Esophagus mucosa (tissue), 1 donor: ENCODE data around the gene FAM184B. TPM values are rescaled to one million over a fixed set of nuclear protein-coding genes. Genes with fewer than 3 reads are reported as not detected.

Source experiments
- ATAC-seq: fragments of 200-7000 bp; cut with Tn5 transposase; one replicate; pipeline ENCODE4 v1.9.1; 2020
- total RNA-seq: library from RNA; stranded (reverse); gene quantifications from one replicate; pipeline ENCODE4 v1.2.4, GENCODE V29; 2023
- donor health status: DM: yes; HTN: yes; CAD: no.

FAM184B gene
- total RNA-seq, result 0.16 TPM

GRCh38 chr4:17781300-17782287 is at the start of gene FAM184B:
FAM184B (minus strand) TSS chr4:17781621; CDS start chr4:17781299, 322 bp downstream.
- ATAC-seq, result peak; percentile 42

DNA sequence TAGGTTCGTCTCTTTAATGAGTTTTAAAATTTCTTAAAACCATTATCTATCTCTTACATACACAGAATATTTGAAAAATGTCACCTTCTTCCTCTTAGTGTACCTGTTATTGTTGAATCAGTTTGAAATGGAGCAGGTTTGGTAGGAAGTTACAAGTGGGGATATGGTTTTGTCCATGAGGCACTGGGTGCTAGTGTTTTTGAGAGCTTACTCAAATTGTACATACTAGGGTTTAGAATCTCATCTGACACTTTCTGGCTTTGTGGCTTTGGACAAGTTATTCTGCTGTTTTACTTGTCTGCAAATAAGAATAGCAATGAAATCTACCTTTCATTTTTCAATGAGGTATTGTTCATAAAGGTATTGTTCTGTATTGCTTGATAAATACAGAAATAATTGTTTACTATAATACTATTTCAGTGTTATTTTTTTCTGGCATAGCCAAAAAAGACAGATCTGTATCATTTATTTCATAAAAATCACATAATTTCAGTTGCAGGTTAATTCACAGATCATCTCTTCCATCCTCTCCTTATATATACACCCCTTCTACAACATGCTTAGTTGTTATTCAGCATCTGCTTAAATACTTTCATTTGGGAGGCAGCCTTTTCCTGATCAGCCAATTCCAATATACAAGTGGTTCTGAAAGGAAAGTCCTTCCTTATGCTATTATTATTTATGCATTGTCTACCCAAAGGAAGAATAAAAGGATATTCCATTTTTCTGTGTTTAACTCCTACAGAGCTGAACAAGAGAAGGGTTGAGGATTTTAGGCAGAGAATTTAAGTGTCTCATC is 42.6 kb upstream of the FAM184B start:
- no peak for ATAC-seq

- peak; percentile 69 for ATAC-seq
These were observed 35.6 kb upstream of the FAM184B start for GRCh38 chr4:17817027-17817426.

- ATAC-seq, result no peak
These were observed 34.7 kb upstream of the FAM184B start for GRCh38 chr4:17816142-17816541.

GRCh38 chr4:17814140-17814539 is 32.7 kb upstream of the FAM184B start:
- ATAC-seq, result no peak

DNA sequence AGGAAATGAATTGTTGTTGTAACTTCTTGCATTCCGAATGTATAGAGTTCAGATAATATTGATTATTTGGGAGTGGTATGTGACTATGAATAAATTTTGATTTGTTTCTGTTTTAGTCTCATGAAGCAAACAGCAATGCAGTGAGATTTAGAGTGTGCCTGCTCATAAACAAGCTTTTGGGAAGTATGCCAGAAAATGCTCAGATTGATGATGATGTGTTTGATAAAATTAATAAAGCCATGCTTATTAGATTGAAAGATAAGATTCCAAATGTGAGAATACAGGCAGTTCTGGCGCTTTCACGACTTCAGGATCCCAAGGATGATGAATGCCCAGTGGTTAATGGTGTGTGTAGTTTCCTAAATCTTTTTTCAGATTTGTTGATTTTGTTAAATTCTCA is 31.4 kb upstream of the FAM184B start:
- no peak for ATAC-seq

GRCh38 chr4:17812125-17812524 is 30.7 kb upstream of the FAM184B start:
- ATAC-seq, result no peak

GRCh38 chr4:17811078-17811603 is 29.7 kb upstream of the FAM184B start:
- peak; percentile 52 for ATAC-seq

- peak; percentile 100 for ATAC-seq
These were observed 29.0 kb upstream of the FAM184B start, which contains the start of the genes DCAF16 and NCAPG for GRCh38 chr4:17810260-17811077. DCAF16 (minus strand) TSS chr4:17810757; CDS start chr4:17804141, 6,616 bp downstream. NCAPG (plus strand) TSS chr4:17810979; CDS start chr4:17811078, 99 bp downstream.

- ATAC-seq, result no peak
These were observed 28.2 kb upstream of the FAM184B start for GRCh38 chr4:17809667-17810066.

DNA sequence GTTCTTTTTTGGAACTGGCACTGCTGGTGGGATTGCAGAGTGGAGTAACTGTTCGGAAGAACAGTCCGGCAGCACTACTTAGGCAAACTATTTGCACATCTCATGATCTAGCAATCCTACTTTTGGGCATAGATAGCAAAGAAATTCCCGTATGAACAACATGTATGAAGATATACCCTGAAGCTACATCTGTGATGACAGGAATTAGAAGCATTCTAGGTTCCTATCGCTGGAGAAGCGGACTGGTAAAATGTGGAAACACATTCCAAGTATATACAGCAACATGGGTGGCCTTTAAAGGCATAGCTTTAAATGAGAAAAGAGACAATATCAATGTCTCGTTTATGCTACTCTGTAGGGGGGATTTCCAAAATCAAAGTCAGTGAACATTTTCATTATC is 26.0 kb upstream of the FAM184B start:
- ATAC-seq, result no peak

DNA sequence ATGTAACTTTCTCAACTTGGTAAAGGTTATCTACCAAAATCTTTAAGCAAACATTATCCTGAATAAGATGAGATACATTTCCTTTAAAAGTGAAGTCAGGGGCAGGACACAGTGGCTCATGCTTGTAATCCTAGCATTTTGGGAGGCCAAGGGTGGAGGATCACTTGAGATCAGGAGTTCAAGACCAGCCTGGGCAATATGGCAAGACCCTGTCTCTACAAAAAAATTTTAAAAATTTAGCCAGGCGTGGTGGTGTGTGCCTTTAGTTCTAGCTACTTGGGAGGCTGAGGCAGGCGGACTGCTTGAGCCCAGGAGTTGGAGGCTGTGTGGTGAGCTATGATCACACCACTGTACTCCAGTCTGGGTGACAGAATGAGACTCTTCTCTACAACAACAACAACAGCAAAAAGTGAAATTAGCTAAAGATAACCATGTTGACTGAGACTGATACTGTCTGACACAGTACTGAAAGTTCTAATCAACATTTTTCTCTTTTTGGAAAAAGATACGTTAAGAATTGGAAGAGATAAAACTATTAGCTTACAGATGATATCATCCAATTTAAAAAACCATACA is 24.2 kb upstream of the FAM184B start:
- no peak for ATAC-seq

- ATAC-seq, result no peak
These were observed 16.4 kb upstream of the FAM184B start for GRCh38 chr4:17797808-17798207.

DNA sequence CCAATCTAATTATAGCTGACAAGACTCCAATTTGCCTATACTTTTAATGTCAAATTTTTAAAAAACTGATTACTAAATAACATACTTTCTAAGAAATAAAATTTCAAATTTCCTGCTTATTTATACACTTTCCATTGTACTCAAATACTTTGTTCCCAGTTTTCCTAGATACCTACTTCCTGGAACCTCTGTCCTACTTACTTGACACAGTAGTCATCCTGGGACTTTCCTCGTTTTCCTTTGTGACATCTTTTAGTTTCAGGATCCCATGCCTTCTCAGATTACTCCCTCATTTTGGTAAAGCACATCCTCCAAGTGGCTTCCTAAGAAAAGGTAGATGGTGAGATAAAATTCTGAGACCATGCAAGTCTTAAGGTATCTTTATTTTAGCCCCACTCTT is 13.3 kb upstream of the FAM184B start:
- ATAC-seq, result no peak

DNA sequence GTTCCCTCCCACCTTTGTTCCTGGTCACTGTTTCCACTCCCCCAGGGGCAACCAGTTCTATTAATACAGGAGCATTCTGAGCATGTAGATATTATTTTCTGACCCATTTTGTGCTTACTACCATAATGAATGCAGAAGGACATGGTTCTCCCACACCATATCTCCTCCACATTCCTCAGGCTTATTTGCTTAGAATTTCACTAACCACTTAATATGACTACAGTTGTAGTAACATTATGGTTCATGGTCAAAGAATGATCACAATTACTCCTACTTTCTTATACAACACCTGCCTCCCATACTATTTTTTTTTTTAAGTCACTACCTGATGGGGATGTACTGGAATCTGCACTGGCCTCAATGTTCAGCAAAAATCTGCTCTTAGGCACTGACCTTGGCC is 7.5 kb upstream of the FAM184B start:
- ATAC-seq, result no peak

GRCh38 chr4:17787315-17787714 is 5.9 kb upstream of the FAM184B start:
- no peak for ATAC-seq

DNA sequence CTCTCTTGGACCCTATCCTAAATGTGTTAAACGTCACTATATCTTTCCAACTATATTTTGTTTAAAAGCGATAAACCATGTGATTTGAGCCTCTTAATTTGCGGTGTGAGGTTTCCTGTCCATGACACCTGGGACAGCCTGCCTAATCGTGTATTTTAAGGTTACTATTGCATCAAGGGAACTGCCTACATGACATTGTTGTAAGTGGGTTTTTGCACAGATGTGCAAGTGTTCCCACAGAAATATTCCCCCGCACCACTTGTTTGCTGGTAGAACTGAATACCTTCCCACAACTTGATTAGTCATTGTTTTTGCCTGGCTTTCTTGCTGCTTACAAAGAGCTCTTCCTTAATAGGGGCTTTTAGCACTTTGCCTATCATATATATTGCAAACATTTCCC is 5.1 kb upstream of the FAM184B start:
- no peak for ATAC-seq

DNA sequence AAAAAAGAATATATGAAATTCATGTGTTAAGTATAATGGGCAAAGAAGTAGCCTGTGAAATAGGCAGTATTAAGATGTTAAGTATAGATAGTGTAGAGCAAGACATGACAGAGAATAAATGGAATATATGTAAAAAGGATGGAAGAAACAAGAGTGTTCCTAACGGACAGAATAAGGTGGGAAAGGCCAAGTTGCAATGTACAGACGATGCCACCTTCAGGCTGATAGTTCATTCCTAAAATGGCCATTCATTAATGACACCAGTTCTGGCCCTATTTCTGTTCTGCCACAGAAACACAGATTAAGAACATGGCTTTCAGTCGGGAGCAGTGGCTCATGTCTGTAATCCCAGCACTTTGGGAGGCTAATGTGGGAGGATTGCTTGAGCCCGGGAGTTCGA is 4.4 kb upstream of the FAM184B start:
- no peak for ATAC-seq

DNA sequence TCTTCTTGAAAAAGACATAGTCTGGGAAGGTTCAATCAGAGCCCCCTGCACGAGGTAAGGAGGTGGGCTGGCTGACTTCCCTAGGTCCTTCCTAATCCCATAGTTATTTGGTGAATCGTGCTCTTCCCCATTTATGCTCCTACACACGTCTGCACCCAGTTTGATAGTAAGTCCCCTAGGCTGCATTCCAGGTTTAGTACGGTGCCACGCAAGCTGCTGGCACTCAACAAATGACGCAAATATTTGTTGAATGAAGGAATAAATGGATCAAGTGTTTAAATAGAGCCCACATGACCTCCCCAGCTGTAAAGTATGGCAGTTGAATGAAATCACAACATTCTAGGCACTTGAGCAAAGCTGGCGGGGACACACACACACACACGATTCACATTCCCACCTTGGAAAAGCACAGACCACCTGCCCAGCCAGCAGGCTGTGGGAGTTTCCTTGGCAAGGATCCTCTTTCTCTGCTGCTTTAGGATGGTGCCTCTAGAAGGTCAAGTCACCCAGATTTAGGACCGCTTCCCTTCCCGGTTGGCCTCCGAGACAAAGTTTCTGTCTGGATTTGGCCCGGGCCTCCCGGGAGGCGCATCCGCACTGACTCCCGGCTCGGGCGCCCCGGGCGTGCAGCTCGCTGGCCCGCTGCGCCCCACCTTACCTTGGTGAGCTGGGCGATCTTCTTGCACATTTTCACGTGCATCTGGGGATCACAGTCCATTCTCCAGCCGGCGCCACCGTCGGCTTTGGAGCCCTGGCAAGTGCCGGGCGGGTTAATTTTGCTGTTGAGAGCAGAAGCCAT is 721 bp downstream of the FAM184B start:
- ATAC-seq, result peak; percentile 48

DNA sequence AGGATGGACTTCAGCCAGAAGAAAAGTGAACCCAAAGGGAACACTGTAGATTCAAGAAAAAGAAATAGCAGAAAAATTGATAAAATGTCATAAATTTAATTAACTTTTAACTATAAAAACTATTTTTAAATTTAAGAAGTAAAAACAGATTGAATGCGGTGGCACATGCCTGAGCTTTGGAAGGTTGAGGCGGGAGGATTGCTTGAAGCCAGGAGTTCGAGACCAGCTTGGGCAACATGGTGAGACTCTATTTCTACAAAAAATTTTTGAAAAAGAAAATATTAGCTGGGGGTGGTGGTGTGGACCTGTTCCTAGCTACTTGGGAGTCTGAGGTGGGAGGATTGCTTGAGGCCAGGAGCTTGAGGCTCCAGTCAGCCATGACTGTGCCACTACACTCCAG is 3.0 kb downstream of the FAM184B start:
- no peak for ATAC-seq
